GM12891 (cell line): ENCODE data around the gene EBF4.

Source experiments
- POLR2A ChIP-seq: IDR thresholded peaks from 2 replicates; pipeline ENCODE4 v1.6.1; 2011; ENCODE audit warnings: low read depth, low read length, control low read depth
- POLR2AphosphoS5 ChIP-seq: IDR thresholded peaks from 2 replicates; pipeline ENCODE4 v1.6.1; 2011; ENCODE audit warnings: low read depth, low read length, control low read depth

DNA sequence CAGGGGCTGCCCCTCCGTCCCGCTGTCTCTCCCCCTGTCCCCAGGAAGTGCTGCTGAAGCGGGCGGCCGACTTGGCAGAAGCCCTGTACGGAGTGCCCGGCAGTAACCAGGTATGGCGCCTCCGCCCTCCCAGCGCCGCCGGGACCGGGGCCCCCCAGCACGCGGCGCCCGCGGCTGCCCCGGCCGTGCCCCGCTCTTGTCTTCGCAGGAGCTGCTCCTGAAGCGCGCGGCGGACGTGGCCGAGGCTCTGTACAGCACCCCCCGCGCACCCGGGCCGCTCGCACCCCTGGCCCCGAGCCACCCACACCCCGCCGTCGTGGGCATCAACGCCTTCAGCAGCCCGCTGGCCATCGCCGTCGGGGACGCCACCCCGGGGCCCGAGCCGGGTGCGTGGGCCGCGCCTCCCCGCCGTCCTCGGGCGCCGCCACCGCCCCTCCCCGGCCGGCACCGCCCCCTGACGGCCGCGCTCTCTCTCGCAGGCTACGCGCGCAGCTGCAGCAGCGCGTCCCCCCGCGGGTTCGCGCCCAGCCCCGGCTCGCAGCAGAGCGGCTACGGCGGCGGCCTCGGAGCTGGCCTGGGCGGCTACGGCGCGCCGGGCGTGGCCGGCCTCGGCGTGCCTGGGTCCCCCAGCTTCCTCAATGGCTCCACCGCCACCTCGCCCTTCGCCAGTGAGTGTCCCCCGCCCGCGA is 59.4 kb downstream of the EBF4 start:
- TF ChIP-seq POLR2AphosphoS5 (no peak), POLR2A (no peak)
